SK-N-MC (cell line): Measurements from ENCODE around the gene KLRB1.

Experiments
- EZH2 ChIP-seq: fragments of 200-600 bp; sonication (generic); IDR thresholded peaks from one replicate; pipeline ENCODE4 v1.6.1; 2017; ENCODE audit warnings: antibody characterized with exemption
- POLR2AphosphoS5 ChIP-seq: IDR thresholded peaks from 2 replicates; pipeline ENCODE4 v1.6.1; 2012; ENCODE audit warnings: mild to moderate bottlenecking, low read depth, low read length, borderline replicate concordance

- no peak for TF ChIP-seq EZH2
- TF ChIP-seq POLR2AphosphoS5 = no peak
These were observed 41.2 kb upstream of the KLRB1 start for GRCh38 chr12:9648701-9649531.
